HEK293 (cell line): ENCODE results near the gene MERTK.
A peak's percentile ranks its signal among the peaks of the same experiment; 100 is the strongest.

Experiments
- CTCF ChIA-PET: fragments of 350-600 bp; formaldehyde crosslinking; extraction: SDS; loops from one replicate; lab custom pipeline; 2021; ENCODE audit warnings: antibody characterized with exemption; lab: Yijun Ruan, JAX
- POLR2A ChIA-PET: fragments of 300-600 bp; formaldehyde crosslinking; extraction: SDS; loops from one replicate; lab custom pipeline; 2020; ENCODE audit warnings: antibody characterized with exemption, inconsistent platforms; lab: Yijun Ruan, JAX
- H3K27ac ChIP-seq: fragments of 200-500 bp; sonication (Bioruptor generic); 2 replicates; pipeline ENCODE4 v1.5.1; 2014; ENCODE audit warnings: low read depth, low read length, control low read depth, inconsistent platforms; ENCODE audit errors: extremely low read depth
- H3K36me3 ChIP-seq, 2 experiments: fragments of 200-500 bp in 1 of 2; sonication (Bioruptor generic) in 1 of 2; 1 replicate in 1 of 2; 2 replicates in 1 of 2; pipeline ENCODE4 v1.5.1; 2014 to 2017; ENCODE audit warnings: inconsistent platforms in 2 of 2, low read length in 2 of 2; ENCODE audit not compliant: control insufficient read depth in 2 of 2, insufficient read depth in 1 of 2
- H3K4me1 ChIP-seq: fragments of 200-500 bp; sonication (Bioruptor generic); 2 replicates; pipeline ENCODE4 v1.5.1; 2014; ENCODE audit warnings: mild to moderate bottlenecking, low read length, inconsistent platforms; ENCODE audit not compliant: control insufficient read depth, insufficient read depth
- H3K4me3 ChIP-seq: 2 replicates; pipeline ENCODE4 v1.5.1; 2011; ENCODE audit warnings: low read depth, mild to moderate bottlenecking, control low read depth, low read length, moderate library complexity
- H3K9me3 ChIP-seq: fragments of 200-500 bp; sonication (Bioruptor generic); 2 replicates; pipeline ENCODE4 v1.5.1; 2014; ENCODE audit warnings: low read depth, low read length, inconsistent platforms; ENCODE audit not compliant: control insufficient read depth, insufficient read depth
- GLIS2 ChIP-seq: fragments of 450-650 bp; formaldehyde crosslinking; IDR thresholded peaks from 2 replicates; pipeline ENCODE4 v1.5.1; 2016; ENCODE audit warnings: missing biosample characterization, missing genetic modification characterization
- KLF7 ChIP-seq: fragments of 450-650 bp; formaldehyde crosslinking; IDR thresholded peaks from 2 replicates; pipeline ENCODE4 v1.5.1; 2016; ENCODE audit warnings: missing biosample characterization, missing genetic modification characterization, borderline replicate concordance
- SP3 ChIP-seq: fragments of 450-650 bp; formaldehyde crosslinking; IDR thresholded peaks from 2 replicates; pipeline ENCODE4 v1.5.1; 2016; ENCODE audit warnings: missing biosample characterization, missing genetic modification characterization
- ZNF121 ChIP-seq: fragments of 450-650 bp; formaldehyde crosslinking; IDR thresholded peaks from 2 replicates; pipeline ENCODE4 v1.5.1; 2016; ENCODE audit warnings: missing biosample characterization, missing genetic modification characterization
- ZNF132 ChIP-seq: fragments of 450-650 bp; formaldehyde crosslinking; IDR thresholded peaks from 2 replicates; pipeline ENCODE4 v1.5.1; 2017; ENCODE audit warnings: missing biosample characterization, missing genetic modification characterization, borderline replicate concordance
- ZNF335 ChIP-seq: fragments of 450-650 bp; formaldehyde crosslinking; conservative IDR thresholded peaks from 2 replicates; pipeline ENCODE4 v1.5.1; 2016; ENCODE audit warnings: missing biosample characterization, missing genetic modification characterization
- ZNF341 ChIP-seq: fragments of 450-650 bp; formaldehyde crosslinking; IDR thresholded peaks from 2 replicates; pipeline ENCODE4; 2016; ENCODE audit warnings: low read depth, missing biosample characterization, missing genetic modification characterization
- ZNF394 ChIP-seq: fragments of 450-650 bp; formaldehyde crosslinking; IDR thresholded peaks from 2 replicates; pipeline ENCODE4 v1.5.1; 2016; ENCODE audit warnings: missing biosample characterization, missing genetic modification characterization, mild to moderate bottlenecking, moderate library complexity, borderline replicate concordance
- ZNF621 ChIP-seq: fragments of 450-650 bp; formaldehyde crosslinking; IDR thresholded peaks from 2 replicates; pipeline ENCODE4 v1.5.1; 2017; ENCODE audit warnings: missing biosample characterization, missing genetic modification characterization
- ZNF677 ChIP-seq: fragments of 450-650 bp; IDR thresholded peaks from 2 replicates; pipeline ENCODE4 v1.5.0; 2018; ENCODE audit warnings: missing biosample characterization, mild to moderate bottlenecking, missing genetic modification characterization, moderate library complexity
- TF ChIP-seq, protein P1 (sequence below): fragments of 450-650 bp; formaldehyde crosslinking; conservative IDR thresholded peaks from 2 replicates; pipeline ENCODE4 v1.5.1; 2016; ENCODE audit warnings: low read depth, missing biosample characterization, missing genetic modification characterization
- TF ChIP-seq, protein P2 (sequence below): fragments of 450-650 bp; formaldehyde crosslinking; IDR thresholded peaks from 2 replicates; pipeline ENCODE4 v1.5.1; 2016; ENCODE audit warnings: missing biosample characterization, missing genetic modification characterization

The MERTK gene

DNA sequence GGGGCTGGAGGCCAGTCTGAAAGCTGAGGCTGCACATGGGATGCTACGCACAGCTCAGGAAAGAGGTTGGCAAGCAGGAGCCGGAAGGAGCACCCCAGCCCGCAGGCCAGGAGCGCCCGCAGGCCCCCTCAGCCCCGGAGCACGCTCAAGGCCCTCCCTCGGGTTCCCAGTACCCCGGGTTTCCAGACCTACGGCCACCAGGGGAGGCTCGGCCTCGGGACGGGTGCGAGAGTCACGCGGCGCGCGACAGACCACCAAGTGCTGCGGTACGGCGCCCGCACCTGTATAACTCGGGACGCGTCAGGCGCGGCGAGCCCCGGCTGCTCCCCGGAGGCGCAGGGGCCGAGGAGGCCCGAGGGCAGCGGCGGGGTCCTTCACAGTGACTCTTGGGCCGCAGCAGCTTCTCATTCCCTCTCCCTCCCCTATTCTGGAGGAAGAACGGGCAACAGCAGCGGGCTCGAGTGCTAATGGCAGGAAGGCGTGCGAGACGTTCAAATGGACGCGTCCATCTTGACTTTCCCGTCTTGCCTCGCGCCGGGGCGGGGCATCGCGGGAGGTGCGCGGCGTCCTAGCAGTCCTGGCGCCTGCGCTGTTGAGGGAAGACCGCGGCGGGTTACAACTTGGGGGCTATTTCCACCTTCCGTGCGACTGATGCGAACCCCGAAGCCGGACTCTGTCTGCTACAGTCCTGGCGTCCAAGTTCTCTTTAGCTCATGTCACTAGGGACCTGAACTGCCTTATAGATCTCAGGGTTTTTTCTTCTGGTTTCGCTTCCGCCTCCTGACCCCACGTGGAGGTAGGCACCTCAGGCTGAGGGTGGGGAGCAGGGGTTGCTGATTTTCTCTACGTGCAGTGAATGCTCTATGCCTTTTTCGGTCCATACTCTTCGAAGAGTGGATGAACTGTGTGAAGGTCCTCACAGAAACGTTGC lies 14.5 kb upstream of the MERTK start, which contains the start of gene ANAPC1 (continued):
- TF ChIP-seq ZNF132 (tag by site-specific recombination): no peak
- peak; percentile 80 for TF ChIP-seq GLIS2 (tag by site-specific recombination)
- no peak for TF ChIP-seq ZNF677 (tag by site-specific recombination)
- TF ChIP-seq, protein P1, sequence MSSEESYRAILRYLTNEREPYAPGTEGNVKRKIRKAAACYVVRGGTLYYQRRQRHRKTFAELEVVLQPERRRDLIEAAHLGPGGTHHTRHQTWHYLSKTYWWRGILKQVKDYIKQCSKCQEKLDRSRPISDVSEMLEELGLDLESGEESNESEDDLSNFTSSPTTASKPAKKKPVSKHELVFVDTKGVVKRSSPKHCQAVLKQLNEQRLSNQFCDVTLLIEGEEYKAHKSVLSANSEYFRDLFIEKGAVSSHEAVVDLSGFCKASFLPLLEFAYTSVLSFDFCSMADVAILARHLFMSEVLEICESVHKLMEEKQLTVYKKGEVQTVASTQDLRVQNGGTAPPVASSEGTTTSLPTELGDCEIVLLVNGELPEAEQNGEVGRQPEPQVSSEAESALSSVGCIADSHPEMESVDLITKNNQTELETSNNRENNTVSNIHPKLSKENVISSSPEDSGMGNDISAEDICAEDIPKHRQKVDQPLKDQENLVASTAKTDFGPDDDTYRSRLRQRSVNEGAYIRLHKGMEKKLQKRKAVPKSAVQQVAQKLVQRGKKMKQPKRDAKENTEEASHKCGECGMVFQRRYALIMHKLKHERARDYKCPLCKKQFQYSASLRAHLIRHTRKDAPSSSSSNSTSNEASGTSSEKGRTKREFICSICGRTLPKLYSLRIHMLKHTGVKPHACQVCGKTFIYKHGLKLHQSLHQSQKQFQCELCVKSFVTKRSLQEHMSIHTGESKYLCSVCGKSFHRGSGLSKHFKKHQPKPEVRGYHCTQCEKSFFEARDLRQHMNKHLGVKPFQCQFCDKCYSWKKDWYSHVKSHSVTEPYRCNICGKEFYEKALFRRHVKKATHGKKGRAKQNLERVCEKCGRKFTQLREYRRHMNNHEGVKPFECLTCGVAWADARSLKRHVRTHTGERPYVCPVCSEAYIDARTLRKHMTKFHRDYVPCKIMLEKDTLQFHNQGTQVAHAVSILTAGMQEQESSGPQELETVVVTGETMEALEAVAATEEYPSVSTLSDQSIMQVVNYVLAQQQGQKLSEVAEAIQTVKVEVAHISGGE (tag by site-specific recombination): peak; percentile 57; the same call in 1 of the 2 replicates
- 0 out of 2 replicates have a peak, but pooled peaks have one; percentile 16 for TF ChIP-seq KLF7 (tag by site-specific recombination)
- TF ChIP-seq, protein P2, sequence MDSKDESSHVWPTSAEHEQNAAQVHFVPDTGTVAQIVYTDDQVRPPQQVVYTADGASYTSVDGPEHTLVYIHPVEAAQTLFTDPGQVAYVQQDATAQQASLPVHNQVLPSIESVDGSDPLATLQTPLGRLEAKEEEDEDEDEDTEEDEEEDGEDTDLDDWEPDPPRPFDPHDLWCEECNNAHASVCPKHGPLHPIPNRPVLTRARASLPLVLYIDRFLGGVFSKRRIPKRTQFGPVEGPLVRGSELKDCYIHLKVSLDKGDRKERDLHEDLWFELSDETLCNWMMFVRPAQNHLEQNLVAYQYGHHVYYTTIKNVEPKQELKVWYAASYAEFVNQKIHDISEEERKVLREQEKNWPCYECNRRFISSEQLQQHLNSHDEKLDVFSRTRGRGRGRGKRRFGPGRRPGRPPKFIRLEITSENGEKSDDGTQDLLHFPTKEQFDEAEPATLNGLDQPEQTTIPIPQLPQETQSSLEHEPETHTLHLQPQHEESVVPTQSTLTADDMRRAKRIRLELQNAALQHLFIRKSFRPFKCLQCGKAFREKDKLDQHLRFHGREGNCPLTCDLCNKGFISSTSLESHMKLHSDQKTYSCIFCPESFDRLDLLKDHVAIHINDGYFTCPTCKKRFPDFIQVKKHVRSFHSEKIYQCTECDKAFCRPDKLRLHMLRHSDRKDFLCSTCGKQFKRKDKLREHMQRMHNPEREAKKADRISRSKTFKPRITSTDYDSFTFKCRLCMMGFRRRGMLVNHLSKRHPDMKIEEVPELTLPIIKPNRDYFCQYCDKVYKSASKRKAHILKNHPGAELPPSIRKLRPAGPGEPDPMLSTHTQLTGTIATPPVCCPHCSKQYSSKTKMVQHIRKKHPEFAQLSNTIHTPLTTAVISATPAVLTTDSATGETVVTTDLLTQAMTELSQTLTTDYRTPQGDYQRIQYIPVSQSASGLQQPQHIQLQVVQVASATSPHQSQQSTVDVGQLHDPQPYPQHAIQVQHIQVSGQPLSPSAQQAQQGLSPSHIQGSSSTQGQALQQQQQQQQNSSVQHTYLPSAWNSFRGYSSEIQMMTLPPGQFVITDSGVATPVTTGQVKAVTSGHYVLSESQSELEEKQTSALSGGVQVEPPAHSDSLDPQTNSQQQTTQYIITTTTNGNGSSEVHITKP (tag by site-specific recombination): peak; percentile 92
- TF ChIP-seq, all 188 proteins: peak for 35

DNA sequence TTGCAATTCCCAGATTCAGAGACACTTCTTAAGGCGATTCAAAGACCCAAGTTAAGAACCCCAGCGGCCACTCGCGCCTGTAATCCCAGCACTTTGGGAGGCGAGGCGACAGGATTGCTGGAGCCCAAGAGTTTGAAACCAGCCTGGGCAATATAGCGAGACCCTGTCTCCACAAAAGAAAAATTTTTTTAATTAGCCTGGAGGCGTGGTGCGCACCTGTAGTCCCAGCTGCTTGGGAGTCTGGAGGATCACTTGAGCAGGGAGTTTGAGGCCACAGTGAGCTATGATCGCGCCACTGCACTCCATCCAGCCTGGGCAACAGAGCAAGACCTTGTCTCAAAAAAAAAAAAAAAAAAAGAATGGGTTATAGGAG lies 13.8 kb upstream of the MERTK start:
- TF ChIP-seq ZNF335 (tag by site-specific recombination): peak; percentile 49; the same call in 1 of the 2 replicates
- TF ChIP-seq ZNF621 (tag by site-specific recombination): no peak
- no peak for TF ChIP-seq SP3 (tag by site-specific recombination)
- peak; percentile 97 for TF ChIP-seq ZNF121 (tag by site-specific recombination)
- Histone ChIP-seq H3K9me3 (no peaks in the 10 kb centered on the region), H3K36me3 (peaks cover 3 to 8% of the 10 kb centered on the region in 2 experiments; a peak in 2 of 3 replicates), H3K27ac (peak overlapping the region; percentile 91; the same call in 1 of the 2 replicates), H3K4me1 (no peaks in the 10 kb centered on the region), H3K4me3 (peak overlapping the region; percentile 88)
- CTCF ChIA-PET: interaction anchor here (1.0 kb wide), 2 partner anchors 15 to 163 kb away, joined by 3 to 5 read pairs; no protein-coding TSS in a partner anchor
- POLR2A ChIA-PET: interaction anchor here (0.7 to 1.9 kb wide), 4 partner anchors 9 to 170 kb away, joined by 3 to 15 read pairs (median 6); partner anchors contain the start of genes MERTK and TMEM87B

DNA sequence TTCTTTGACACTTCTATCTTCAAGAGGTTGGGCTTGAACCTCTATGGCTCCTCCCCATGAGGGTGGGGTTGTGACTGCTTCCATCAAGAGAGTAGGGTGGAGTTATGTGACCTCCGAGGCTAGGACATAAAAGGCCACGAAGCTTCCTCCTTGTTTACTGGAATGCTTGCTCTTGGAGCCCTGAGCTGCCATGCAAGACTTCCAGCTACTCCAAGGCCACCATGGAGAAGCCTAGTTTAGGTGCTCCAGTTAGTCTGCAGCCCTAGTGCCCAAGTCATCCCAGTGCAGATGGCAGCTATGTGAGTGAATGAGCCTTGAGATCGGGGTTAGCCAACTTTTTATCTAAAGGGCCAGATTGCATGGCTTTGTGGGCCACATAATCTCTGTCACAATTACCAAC lies 2.4 kb upstream of the MERTK start:
- CTCF ChIA-PET: interaction anchor here (0.6 to 1.9 kb wide), 3 partner anchors 8 to 154 kb away, joined by 3 to 9 read pairs (median 3); no protein-coding TSS in a partner anchor
- TF ChIP-seq ZNF341 (no peak), ZNF394 (tag by site-specific recombination) (peak; percentile 61; the same call in 1 of the 2 replicates)
- Histone ChIP-seq H3K9me3 (no peaks in the 10 kb centered on the region), H3K27ac (no peak overlapping the region), H3K4me3 (no peak overlapping the region), H3K4me1 (peaks cover 10% of the 10 kb centered on the region; the same call in 1 of the 2 replicates), H3K36me3 (no peaks in the 10 kb centered on the region)
- POLR2A ChIA-PET: interaction anchor here (2.0 kb wide), 1 partner anchor 159 kb away, joined by 7 read pairs; the partner anchor contains the start of gene TMEM87B
